ENCODE data around the gene MMP14. TPM values are rescaled to one million over a fixed set of nuclear protein-coding genes. Genes with fewer than 3 reads are reported as not detected.

MMP14 gene
- total RNA-seq, 2 donors from 2014 or later: 59.1 to 82.8 TPM

GRCh38 chr14:22839159-22839779 lies 2.9 kb downstream of the MMP14 start:
- TF ChIP-seq CTCF (IDR thresholded peaks at IDR 0.05): no peak
- peaks cover 3% of the 10 kb centered on the region for H3K4me1 ChIP-seq
- H3K27me3 ChIP-seq: no peaks in the 10 kb centered on the region
- peak overlapping the region; percentile 87 for H3K27ac ChIP-seq
- intact Hi-C loops (cut with DNase I): no loop called here
- DNase-seq: no peak
- peak overlapping the region; percentile 39 to 94 for H3K9ac ChIP-seq (ENCODE audit: low read depth in 2 of 2, low read length in 2 of 2)
- H3K9me3 ChIP-seq: no peaks in the 10 kb centered on the region
- H3K4me3 ChIP-seq: peak overlapping the region; percentile 76
- H3K36me3 ChIP-seq: peaks cover 18% of the 10 kb centered on the region

GRCh38 chr14:22841311-22841710 lies 4.9 kb downstream of the MMP14 start:
- intact Hi-C loops (cut with DNase I): no loop called here
- Histone ChIP-seq H3K9me3 (no peaks in the 10 kb centered on the region), H3K4me1 (no peaks in the 10 kb centered on the region), H3K36me3 (peaks cover 18% of the 10 kb centered on the region), H3K27ac (no peak overlapping the region), H3K27me3 (no peaks in the 10 kb centered on the region), H3K4me3 (no peak overlapping the region), H3K9ac (ENCODE audit: low read depth in 2 of 2, low read length in 2 of 2) (no peak overlapping the region)
- no peak for DNase-seq
- no peak for TF ChIP-seq CTCF (IDR thresholded peaks at IDR 0.05)

- Histone ChIP-seq H3K9me3 (no peaks in the 10 kb centered on the region), H3K27me3 (no peaks in the 10 kb centered on the region), H3K27ac (no peak overlapping the region), H3K36me3 (peaks cover 18% of the 10 kb centered on the region), H3K4me3 (no peak overlapping the region), H3K9ac (ENCODE audit: low read depth in 2 of 2, low read length in 2 of 2) (no peak overlapping the region), H3K4me1 (peaks cover under 1% of the 10 kb centered on the region)
- TF ChIP-seq CTCF (IDR thresholded peaks at IDR 0.05): no peak
- intact Hi-C loops (cut with DNase I): no loop called here
- no peak for DNase-seq
These were observed 5.4 kb downstream of the MMP14 start for GRCh38 chr14:22841769-22842168.

- H3K36me3 ChIP-seq: peaks cover 18% of the 10 kb centered on the region
- no peak for TF ChIP-seq CTCF (IDR thresholded peaks at IDR 0.05)
- H3K27ac ChIP-seq: no peak overlapping the region
- H3K4me1 ChIP-seq: peaks cover 4% of the 10 kb centered on the region
- H3K4me3 ChIP-seq: no peak overlapping the region
- no peaks in the 10 kb centered on the region for H3K9me3 ChIP-seq
- no peak overlapping the region for H3K9ac ChIP-seq (ENCODE audit: low read depth in 2 of 2, low read length in 2 of 2)
- no peak for DNase-seq
- H3K27me3 ChIP-seq: no peaks in the 10 kb centered on the region
- intact Hi-C loops (cut with DNase I): no loop called here
These were observed 6.1 kb downstream of the MMP14 start for GRCh38 chr14:22842211-22843122.

- Histone ChIP-seq H3K36me3 (peaks cover 18% of the 10 kb centered on the region), H3K9me3 (no peaks in the 10 kb centered on the region), H3K4me3 (no peak overlapping the region), H3K9ac (ENCODE audit: low read depth in 2 of 2, low read length in 2 of 2) (no peak overlapping the region), H3K4me1 (peaks cover 4% of the 10 kb centered on the region), H3K27ac (no peak overlapping the region), H3K27me3 (no peaks in the 10 kb centered on the region)
- no peak for DNase-seq
- no peak for TF ChIP-seq CTCF (IDR thresholded peaks at IDR 0.05)
- intact Hi-C loops (cut with DNase I): no loop called here
These were observed 6.9 kb downstream of the MMP14 start for GRCh38 chr14:22843123-22843925.

Measured in colonic mucosa (tissue), 4 donors.